PC-9 (cell line): ENCODE measurements around the gene KDM6A. TPM values are rescaled to one million over a fixed set of nuclear protein-coding genes. Genes with fewer than 3 reads are reported as not detected.
"Not testable (repeated sequence)": the region's sequence is repeated elsewhere in the genome, so short reads cannot be mapped to it uniquely, and the experiment has no call there.

Experiments
- BruUV-seq: library from RNA; stranded (reverse); fragments of 400-500 nt; replicated peaks from 2 replicates; lab custom pipeline; 2021; lab: Mats Ljungman, UMichigan
- CTCF ChIA-PET: fragments of 300-600 bp; sonication (Branson Sonifier 250); formaldehyde crosslinking; loops from one replicate; lab custom pipeline; 2022; ENCODE audit warnings: antibody characterized with exemption; lab: Charles Lee
- POLR2A ChIA-PET: fragments of 300-600 bp; sonication (Branson Sonifier 250); formaldehyde crosslinking; loops from one replicate; lab custom pipeline; 2022; ENCODE audit warnings: antibody characterized with exemption; ENCODE audit not compliant: unreplicated experiment; lab: Charles Lee
- DNase-seq, 2 experiments: peaks; one replicate each; pipeline versions ENCODE4 v3.0.0 to v3.0.0-alpha.2; 2015 to 2022; ENCODE audit warnings: mixed read lengths in 1 of 2
- H2AFZ ChIP-seq: fragments of 200-600 bp; sonication (generic); 2 replicates; pipeline ENCODE4 v1.8.1; 2017; ENCODE audit warnings: antibody characterized with exemption
- H3F3A ChIP-seq: fragments of 200-600 bp; sonication (generic); 2 replicates; pipeline ENCODE4 v1.8.1; 2017; ENCODE audit warnings: antibody characterized with exemption, mild to moderate bottlenecking, low read depth; ENCODE audit not compliant: insufficient read depth
- H3K27ac ChIP-seq: fragments of 200-600 bp; sonication (generic); 2 replicates; pipeline ENCODE4 v1.6.1; 2016; ENCODE audit warnings: mixed run types
- H3K27me3 ChIP-seq: fragments of 200-600 bp; sonication (generic); 2 replicates; pipeline ENCODE4 v1.6.1; 2016; ENCODE audit warnings: low read depth, mixed run types; ENCODE audit not compliant: insufficient read depth
- H3K36me3 ChIP-seq: fragments of 200-600 bp; sonication (generic); 2 replicates; pipeline ENCODE4 v1.6.1; 2016; ENCODE audit warnings: low read depth, mixed run types
- H3K4me1 ChIP-seq: fragments of 200-600 bp; sonication (generic); replicated peaks from 2 replicates; pipeline ENCODE4 v1.6.1; 2016; ENCODE audit warnings: mixed run types; ENCODE audit not compliant: insufficient read depth
- H3K4me2 ChIP-seq: fragments of 200-600 bp; sonication (generic); 2 replicates; pipeline ENCODE4 v1.6.1; 2017; ENCODE audit warnings: mixed run types
- H3K4me3 ChIP-seq: fragments of 200-600 bp; sonication (generic); 2 replicates; pipeline ENCODE4 v1.6.1; 2016; ENCODE audit warnings: mixed run types
- H3K79me2 ChIP-seq: fragments of 200-600 bp; sonication (generic); 2 replicates; pipeline ENCODE4 v1.6.1; 2017; ENCODE audit warnings: low read depth, mixed run types
- H3K9me2 ChIP-seq: fragments of 200-600 bp; sonication (generic); 2 replicates; pipeline ENCODE4 v1.8.1; 2017; ENCODE audit warnings: mild to moderate bottlenecking; ENCODE audit not compliant: insufficient read depth
- H3K9me3 ChIP-seq: fragments of 200-600 bp; sonication (generic); 2 replicates; pipeline ENCODE4 v1.8.1; 2016; ENCODE audit warnings: low read depth; ENCODE audit not compliant: insufficient read depth
- H4K20me1 ChIP-seq: fragments of 200-600 bp; sonication (generic); 2 replicates; pipeline ENCODE4 v1.8.1; 2017; ENCODE audit not compliant: insufficient read depth
- EZH2 ChIP-seq: fragments of 200-600 bp; sonication (generic); IDR thresholded peaks from 2 replicates; pipeline ENCODE4 v1.8.0; 2017; ENCODE audit warnings: antibody characterized with exemption, low read depth
- intact Hi-C: fragments of 100-400 bp; cut with micrococcal nuclease; formaldehyde crosslinking; loops from one replicate; pipeline ENCODE4 v1.10.0; 2022; ENCODE audit not compliant: unreplicated experiment
- total RNA-seq: library from RNA; stranded (reverse); gene quantifications from 2 replicates; pipeline ENCODE4 v1.2.3, GENCODE V29; 2021
- TF ChIP-seq, protein P1 (sequence below): fragments of 200-600 bp; sonication (generic); conservative IDR thresholded peaks from 2 replicates; pipeline ENCODE4 v1.6.1; 2017; ENCODE audit warnings: mixed run types, antibody characterized with exemption, mild to moderate bottlenecking, moderate library complexity

KDM6A gene
- total RNA-seq, 1 experiment from 2014 or later = 20.5 TPM

DNA sequence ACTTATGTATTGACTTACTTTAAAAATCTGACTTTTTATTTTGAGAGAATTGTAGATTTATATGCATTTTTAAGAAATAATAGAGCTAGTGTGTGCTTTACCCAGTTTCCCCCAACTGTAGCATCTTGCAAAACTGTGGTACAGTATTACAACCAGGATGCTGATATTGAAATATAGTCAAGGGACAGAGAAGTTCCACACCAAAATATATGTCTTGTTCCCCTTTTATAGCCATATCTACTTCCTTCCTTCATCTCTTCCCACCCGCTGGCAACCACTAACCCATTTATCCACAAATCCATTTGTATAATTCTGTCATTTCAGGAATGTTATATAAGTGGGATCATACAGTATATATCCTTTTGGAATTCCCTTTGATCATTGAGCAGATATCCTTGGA lies 16.8 kb downstream of the KDM6A start:
- Histone ChIP-seq H3F3A (no peaks in the 10 kb centered on the region), H3K4me3 (no peak overlapping the region), H3K9me3 (no peaks in the 10 kb centered on the region), H2AFZ (no peak overlapping the region), H3K9me2 (no peaks in the 10 kb centered on the region), H3K27ac (no peak overlapping the region), H4K20me1 (no peaks in the 10 kb centered on the region), H3K4me2 (no peak overlapping the region), H3K79me2 (peaks cover 46% of the 10 kb centered on the region), H3K4me1 (no peaks in the 10 kb centered on the region), H3K36me3 (no peaks in the 10 kb centered on the region), H3K27me3 (no peaks in the 10 kb centered on the region)
- CTCF ChIA-PET = no interaction called here
- POLR2A ChIA-PET = no interaction called here
- intact Hi-C loops = no loop called here
- no TSS peak for BruUV-seq
- DNase-seq = no peak
- TF ChIP-seq EZH2 = no peak
- TF ChIP-seq, protein P1, sequence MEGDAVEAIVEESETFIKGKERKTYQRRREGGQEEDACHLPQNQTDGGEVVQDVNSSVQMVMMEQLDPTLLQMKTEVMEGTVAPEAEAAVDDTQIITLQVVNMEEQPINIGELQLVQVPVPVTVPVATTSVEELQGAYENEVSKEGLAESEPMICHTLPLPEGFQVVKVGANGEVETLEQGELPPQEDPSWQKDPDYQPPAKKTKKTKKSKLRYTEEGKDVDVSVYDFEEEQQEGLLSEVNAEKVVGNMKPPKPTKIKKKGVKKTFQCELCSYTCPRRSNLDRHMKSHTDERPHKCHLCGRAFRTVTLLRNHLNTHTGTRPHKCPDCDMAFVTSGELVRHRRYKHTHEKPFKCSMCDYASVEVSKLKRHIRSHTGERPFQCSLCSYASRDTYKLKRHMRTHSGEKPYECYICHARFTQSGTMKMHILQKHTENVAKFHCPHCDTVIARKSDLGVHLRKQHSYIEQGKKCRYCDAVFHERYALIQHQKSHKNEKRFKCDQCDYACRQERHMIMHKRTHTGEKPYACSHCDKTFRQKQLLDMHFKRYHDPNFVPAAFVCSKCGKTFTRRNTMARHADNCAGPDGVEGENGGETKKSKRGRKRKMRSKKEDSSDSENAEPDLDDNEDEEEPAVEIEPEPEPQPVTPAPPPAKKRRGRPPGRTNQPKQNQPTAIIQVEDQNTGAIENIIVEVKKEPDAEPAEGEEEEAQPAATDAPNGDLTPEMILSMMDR = no peak

DNA sequence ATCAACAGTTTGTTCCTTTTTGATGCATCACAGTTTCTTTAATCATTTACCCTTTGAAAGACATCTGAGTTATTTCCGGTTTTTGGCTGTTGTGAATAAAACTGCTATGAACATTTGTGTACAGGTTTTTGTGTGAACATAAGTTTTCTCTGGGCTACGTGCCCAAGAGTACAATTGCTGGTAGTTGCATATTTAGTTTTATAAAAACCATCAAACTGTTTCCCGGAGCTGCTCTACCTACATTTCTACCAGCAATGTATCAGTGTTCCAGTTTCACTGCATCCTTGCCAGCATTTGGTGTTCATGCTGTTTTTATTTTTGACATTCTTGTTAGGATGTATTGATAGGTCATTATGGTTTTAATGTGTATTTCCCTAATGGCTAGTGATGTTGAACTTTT lies 17.3 kb downstream of the KDM6A start:
- intact Hi-C loops = no loop called here
- TF ChIP-seq, protein P1 = no peak
- no peak for TF ChIP-seq EZH2
- H3K4me1 ChIP-seq = no peaks in the 10 kb centered on the region
- H3K4me3 ChIP-seq = no peak overlapping the region
- H4K20me1 ChIP-seq = no peaks in the 10 kb centered on the region
- H3K9me2 ChIP-seq = no peaks in the 10 kb centered on the region
- no peaks in the 10 kb centered on the region for H3K9me3 ChIP-seq
- no peak for DNase-seq
- no peak overlapping the region for H2AFZ ChIP-seq
- no peaks in the 10 kb centered on the region for H3K36me3 ChIP-seq
- CTCF ChIA-PET = no interaction called here
- no peak overlapping the region for H3K27ac ChIP-seq
- H3K4me2 ChIP-seq = no peak overlapping the region
- H3F3A ChIP-seq = no peaks in the 10 kb centered on the region
- BruUV-seq = no TSS peak
- H3K79me2 ChIP-seq = peaks cover 46% of the 10 kb centered on the region
- POLR2A ChIA-PET = no interaction called here
- H3K27me3 ChIP-seq = no peaks in the 10 kb centered on the region

DNA sequence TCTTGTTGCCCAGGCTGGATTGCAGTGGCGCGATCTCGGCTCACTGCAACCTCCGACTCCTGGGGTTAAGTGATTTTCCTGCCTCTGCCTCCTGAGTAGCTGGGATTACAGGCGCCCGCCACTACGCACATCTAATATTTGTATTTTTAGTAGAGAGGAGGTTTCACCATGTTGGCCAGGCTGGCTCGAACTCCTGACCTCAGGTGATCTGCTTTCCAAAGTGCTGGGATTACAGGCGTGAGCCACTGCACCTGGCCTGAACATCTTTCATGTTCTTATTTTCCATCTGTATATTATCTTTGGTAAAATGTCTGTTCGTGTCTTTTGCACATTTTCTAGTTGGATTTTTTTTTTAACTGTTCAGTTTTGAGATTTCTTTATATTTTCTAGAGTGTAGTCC lies 17.7 kb downstream of the KDM6A start:
- DNase-seq, H3K9me2 ChIP-seq, H4K20me1 ChIP-seq, BruUV-seq, H3K36me3 ChIP-seq, CTCF ChIA-PET, H3K4me2 ChIP-seq, H3K4me1 ChIP-seq, H3K9me3 ChIP-seq, H3K4me3 ChIP-seq, H3K27ac ChIP-seq, H2AFZ ChIP-seq, intact Hi-C loops, POLR2A ChIA-PET, H3K27me3 ChIP-seq, H3F3A ChIP-seq: not testable (repeated sequence)
- H3K79me2 ChIP-seq = peaks cover 47% of the 10 kb centered on the region

DNA sequence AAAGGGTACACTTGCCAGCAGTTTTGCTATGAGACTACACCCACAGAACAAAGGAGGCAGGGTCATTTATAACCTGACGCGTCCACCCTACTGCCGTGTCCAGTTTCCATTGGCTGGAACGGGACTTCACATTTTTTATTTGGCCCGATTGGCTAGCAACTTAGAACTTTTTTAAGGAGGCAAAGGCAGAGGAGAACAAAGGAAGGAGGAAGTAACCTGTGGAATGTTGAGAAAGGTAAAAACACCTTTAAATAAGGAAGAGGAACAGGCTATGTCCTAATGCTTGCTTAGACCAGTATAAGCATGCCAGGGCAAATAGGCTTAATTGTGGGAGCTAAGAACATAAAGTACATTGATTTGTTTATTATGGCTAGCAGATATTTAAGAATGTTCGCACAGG lies 18.7 kb downstream of the KDM6A start:
- no peak for TF ChIP-seq EZH2
- TF ChIP-seq, protein P1 = no peak
- H3K4me1 ChIP-seq = no peaks in the 10 kb centered on the region
- H2AFZ ChIP-seq = no peak overlapping the region
- H3K27me3 ChIP-seq = no peaks in the 10 kb centered on the region
- no peaks in the 10 kb centered on the region for H3F3A ChIP-seq
- H3K4me3 ChIP-seq = no peak overlapping the region
- H3K36me3 ChIP-seq = no peaks in the 10 kb centered on the region
- peaks cover 39% of the 10 kb centered on the region for H3K79me2 ChIP-seq
- intact Hi-C loops = no loop called here
- no peaks in the 10 kb centered on the region for H4K20me1 ChIP-seq
- H3K9me2 ChIP-seq = no peaks in the 10 kb centered on the region
- H3K4me2 ChIP-seq = no peak overlapping the region
- ChIA-PET POLR2A (no interaction called here), CTCF (no interaction called here)
- no TSS peak for BruUV-seq
- H3K9me3 ChIP-seq = no peaks in the 10 kb centered on the region
- DNase-seq = no peak
- H3K27ac ChIP-seq = no peak overlapping the region
